Transverse colon (tissue), 4 donors: ENCODE results near the gene BRIP1. TPM values are rescaled to one million over a fixed set of nuclear protein-coding genes. Genes with fewer than 3 reads are reported as not detected.

ENCODE experiments used
- DNase-seq: peaks from one replicate; pipeline ENCODE4 v3.0.0-alpha.2; 2019
- H3K27ac ChIP-seq, 4 donors: fragments of 200-600 bp; sonication (generic); 2 replicates each; pipeline ENCODE4 v1.5.1; 2016 to 2018; ENCODE audit warnings: inconsistent platforms in 4 of 4
- H3K27me3 ChIP-seq: fragments of 200-600 bp; sonication (generic); 2 replicates; pipeline ENCODE4 v1.5.1; 2017; ENCODE audit warnings: inconsistent platforms
- H3K36me3 ChIP-seq, 4 donors: fragments of 200-600 bp; sonication (generic); 2 replicates each; pipeline ENCODE4 v1.5.1; 2017 to 2019; ENCODE audit warnings: inconsistent platforms in 4 of 4
- H3K4me1 ChIP-seq, 4 donors: fragments of 200-600 bp; sonication (generic); 2 replicates each; pipeline ENCODE4 v1.5.1; 2017 to 2020; ENCODE audit warnings: inconsistent platforms in 4 of 4
- H3K4me3 ChIP-seq, 4 donors: fragments of 200-600 bp; sonication (generic); 1 replicate in 1 of 4; 2 replicates in 3 of 4; pipeline versions ENCODE4 v1.5.1 to v1.6.1; 2017 to 2019; ENCODE audit warnings: inconsistent platforms in 4 of 4
- H3K9me3 ChIP-seq, 2 donors: fragments of 200-600 bp; sonication (generic); 2 replicates each; pipeline ENCODE4 v1.5.1; 2017 to 2019; ENCODE audit warnings: inconsistent platforms in 2 of 2
- CTCF ChIP-seq, 5 experiments: fragments of 200-600 bp in 3 of 5; fragments of 450-650 bp in 2 of 5; sonication (generic) in 3 of 5; IDR thresholded peaks; 1 replicate in 2 of 5; 2 replicates in 3 of 5; pipeline ENCODE4 v1.5.1; 2016 to 2017; ENCODE audit warnings: antibody characterized with exemption in 5 of 5, inconsistent platforms in 3 of 5, mild to moderate bottlenecking in 2 of 5, moderate library complexity in 1 of 5
- EP300 ChIP-seq: sonication (generic); formaldehyde crosslinking; IDR thresholded peaks from one replicate; pipeline ENCODE4 v1.6.1; 2017; ENCODE audit warnings: antibody characterized with exemption, low read depth
- POLR2A ChIP-seq: fragments of 450-650 bp; IDR thresholded peaks from one replicate; pipeline ENCODE4 v1.6.1; 2016; ENCODE audit warnings: antibody characterized with exemption, mild to moderate bottlenecking, moderate library complexity
- POLR2AphosphoS5 ChIP-seq, 3 donors: sonication (generic); formaldehyde crosslinking; IDR thresholded peaks; one replicate each; pipeline ENCODE4 v1.6.1; 2016; ENCODE audit warnings: antibody characterized with exemption in 3 of 3
- WGBS, 2 donors: methylation state at CpG; one replicate each; pipeline ENCODE4 v1.1.5; 2018; ENCODE audit warnings: low coverage in 1 of 2; 5-methylcytosine and 5-hydroxymethylcytosine counted together
- in situ Hi-C, 4 donors: fragments of 200-750 bp; cut with MboI; loops; one replicate each; pipeline versions ENCODE4 v1.15.0 to v1.15.1; 2017; ENCODE audit warnings: low sequenced_read_pairs in 3 of 4, low pct_ligation_motif_present in 1 of 4, low pct_unique_long_range_greater_than_20kb in 1 of 4
- intact Hi-C: fragments of 100-400 bp; cut with DNase I; formaldehyde crosslinking; loops from one replicate; pipeline ENCODE4 v1.15.1; 2023; ENCODE audit warnings: low total_unique reads
- small RNA-seq, 4 donors: library from RNA; depleted of rRNA; stranded (forward); fragments of <200 nt; gene quantifications; one replicate each; pipeline ENCODE3, GENCODE V24; 2016
- total RNA-seq, 4 donors: library from RNA; depleted of rRNA; stranded (reverse); fragments of >200 nt; gene quantifications; one replicate each; pipeline ENCODE4 v1.1.0, GENCODE V29; 2016

BRIP1 gene
- total RNA-seq, 4 donors from 2014 or later: 0.80 to 1.9 (median 1.2) TPM

GRCh38 chr17:61631800-61632199 is 231.5 kb downstream of the BRIP1 start:
- no peak overlapping the region for H3K4me3 ChIP-seq
- H3K4me1 ChIP-seq: no peaks in the 10 kb centered on the region
- DNase-seq: no peak
- H3K9me3 ChIP-seq: peaks cover 0 to 9% of the 10 kb centered on the region in 2 donors
- in situ Hi-C loops: loop anchor here in 3 of 4 donors (10.0 to 25.0 kb wide), 4 partner anchors 203 to 481 kb away; no protein-coding TSS in a partner anchor
- no peaks in the 10 kb centered on the region for H3K36me3 ChIP-seq
- intact Hi-C loops: no loop called here
- WGBS, 2 donors: 97 to 100% methylated on average over 1 of the region's 1 CpG
- no peak overlapping the region for H3K27ac ChIP-seq
- TF ChIP-seq POLR2A (no peak), EP300 (no peak), POLR2AphosphoS5 (IDR thresholded peaks at IDR 0.05) (no peak), CTCF (IDR thresholded peaks at IDR 0.05) (no peak)
- peaks cover 14% of the 10 kb centered on the region for H3K27me3 ChIP-seq

Small RNA genes lying within 50 kb of the gene (small RNA-seq; reads per million reads assigned to genes)
- gene RF00019: 0 reads per million in 4 donors

Other genes with a start within 250 kb of the BRIP1 start
- gene INTS2, start 64.5 kb upstream of the BRIP1 start, total RNA-seq: 10 to 100 TPM in 1 of 4 donors, 1 to 10 TPM in 3; 1.9 to 17.7 (median 7.9) TPM
- 100 to 1,000 TPM in 3 of 4 donors, 10 to 100 TPM in 1; 75.0 to 131 (median 105) TPM for gene MED13, start 201.8 kb upstream of the BRIP1 start, total RNA-seq